SK-MEL-5 (cell line): ENCODE measurements around the gene LAIR1. TPM values are rescaled to one million over a fixed set of nuclear protein-coding genes. Genes with fewer than 3 reads are reported as not detected.

Source experiments
- DNase-seq: peaks from one replicate; pipeline ENCODE4 v3.0.0-alpha.2; 2016; ENCODE audit warnings: low read depth, low spot score
- in situ Hi-C: cut with HindIII; loops from 2 replicates; pipeline ENCODE4 v1.10.0; 2016; ENCODE audit warnings: low sequenced_read_pairs, high pct_unique_total_duplicates, low pct_unique_long_range_greater_than_20kb
- total RNA-seq: library from RNA; depleted of rRNA; stranded (reverse); fragments of >200 nt; shearing (Covaris generic); gene quantifications from 2 replicates; pipeline ENCODE4 v1.2.3, GENCODE V29; 2014

LAIR1 gene
- total RNA-seq, 1 experiment from 2014 or later, result not detected

DNA sequence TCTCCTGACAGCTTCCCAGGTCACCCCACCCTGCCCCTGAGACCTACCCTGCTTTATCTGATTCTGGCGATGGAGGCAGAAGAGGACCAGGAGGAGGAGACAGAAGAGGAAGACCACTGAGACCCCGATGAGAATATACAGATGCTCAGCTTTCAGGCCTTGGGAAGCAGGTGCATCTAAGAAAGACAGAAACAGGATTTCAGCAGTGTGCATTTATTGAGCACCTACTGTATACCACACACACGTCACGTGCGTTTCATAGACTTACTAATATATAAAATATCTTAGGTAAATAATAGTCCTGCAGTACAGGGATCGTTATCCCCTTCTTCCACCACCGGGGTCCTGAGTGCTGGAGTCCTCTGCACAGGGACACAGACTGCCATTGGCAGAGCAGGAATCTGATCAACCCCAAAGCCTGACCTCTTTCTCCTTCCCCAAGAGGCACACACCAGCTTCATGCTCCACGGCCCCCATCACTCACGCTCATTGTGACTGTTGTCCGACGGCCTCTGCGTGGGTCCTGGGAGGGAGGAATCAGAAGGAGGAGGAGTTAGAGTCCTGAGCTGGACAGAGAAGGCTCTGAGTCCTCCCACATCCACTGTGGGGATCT, 8.2 kb downstream of the LAIR1 start:
- in situ Hi-C loops, result no loop called here
- no peak for DNase-seq

DNA sequence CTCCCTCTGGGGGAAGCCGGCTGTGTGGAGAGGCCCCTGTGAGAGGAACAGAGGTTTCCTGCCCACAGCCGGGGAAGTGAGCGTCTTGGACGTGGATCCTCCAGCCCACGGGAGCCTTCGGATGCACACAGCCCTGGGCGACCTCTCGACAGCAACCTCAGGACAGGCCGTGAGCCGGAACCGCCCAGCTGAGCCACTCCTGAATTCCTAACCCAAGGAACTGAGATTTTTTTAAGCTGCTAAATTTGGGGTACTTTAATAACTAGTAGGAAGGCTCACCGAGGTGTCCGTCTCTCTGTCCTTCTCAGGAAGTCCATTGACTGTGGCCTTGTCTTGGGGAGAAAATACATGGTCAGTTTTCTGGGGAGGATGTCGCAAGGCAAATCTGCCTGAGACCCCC, 9.1 kb downstream of the LAIR1 start:
- in situ Hi-C loops, result no loop called here
- DNase-seq, result no peak

DNA sequence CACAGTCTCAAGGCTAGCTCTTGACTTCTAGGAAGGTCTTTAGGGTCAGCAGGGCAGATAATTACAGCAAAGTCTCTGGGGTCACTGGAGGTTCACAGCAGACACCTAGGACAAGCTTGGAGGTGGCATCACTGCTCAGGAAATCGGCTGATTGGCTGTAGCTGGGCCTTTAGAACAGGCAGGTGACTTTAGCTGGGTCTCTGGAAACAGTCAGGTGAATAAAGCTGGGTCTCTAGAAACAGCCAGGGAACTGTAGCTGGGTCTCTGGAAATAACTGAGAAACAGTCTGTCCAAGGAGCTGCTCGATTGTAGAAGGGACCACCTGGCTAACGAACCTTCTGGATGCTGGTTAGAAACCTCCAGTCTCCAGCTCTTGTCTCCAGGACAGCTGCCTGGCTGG, 10.0 kb downstream of the LAIR1 start:
- in situ Hi-C loops, result no loop called here
- no peak for DNase-seq

DNA sequence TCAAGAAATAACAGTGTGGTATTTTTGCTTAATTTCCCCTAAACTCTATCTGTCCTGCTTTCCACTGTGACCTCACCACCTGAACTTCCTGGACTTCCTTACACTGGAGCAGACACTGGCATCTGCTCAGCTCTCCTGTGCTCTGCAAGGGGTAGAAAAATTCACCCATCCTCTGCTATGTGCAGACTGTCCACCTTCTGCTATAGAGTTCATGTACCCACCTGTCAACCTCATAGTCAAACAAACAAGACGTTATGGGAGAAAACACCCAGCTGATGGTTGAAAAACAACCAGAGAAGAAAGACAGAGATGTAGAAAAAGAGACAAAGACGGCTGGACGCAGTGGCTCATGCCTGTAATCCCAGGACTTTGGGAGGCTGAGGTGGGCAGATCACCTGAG, 12.2 kb downstream of the LAIR1 start:
- no peak for DNase-seq
- in situ Hi-C loops, result no loop called here

DNA sequence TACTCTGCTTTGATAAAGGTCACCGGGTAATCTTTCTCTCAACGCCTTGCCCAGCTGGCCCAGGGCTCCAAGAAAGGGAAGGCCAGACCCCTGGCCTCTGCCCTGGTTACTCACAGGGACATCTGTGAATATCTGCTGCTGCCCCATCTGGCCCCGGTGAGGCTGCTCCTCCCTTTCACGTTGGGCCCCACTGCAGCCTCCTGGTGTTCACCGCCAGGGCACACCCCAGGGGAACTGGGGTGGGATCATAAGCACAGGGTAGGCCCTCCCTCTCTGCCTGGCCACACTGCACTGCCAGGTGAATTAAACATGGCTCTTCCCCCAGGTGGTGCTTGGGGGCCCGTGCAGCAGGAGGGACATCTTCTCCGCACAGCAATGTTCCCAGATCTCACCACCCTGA, 12.7 kb downstream of the LAIR1 start:
- in situ Hi-C loops, result no loop called here
- no peak for DNase-seq

DNA sequence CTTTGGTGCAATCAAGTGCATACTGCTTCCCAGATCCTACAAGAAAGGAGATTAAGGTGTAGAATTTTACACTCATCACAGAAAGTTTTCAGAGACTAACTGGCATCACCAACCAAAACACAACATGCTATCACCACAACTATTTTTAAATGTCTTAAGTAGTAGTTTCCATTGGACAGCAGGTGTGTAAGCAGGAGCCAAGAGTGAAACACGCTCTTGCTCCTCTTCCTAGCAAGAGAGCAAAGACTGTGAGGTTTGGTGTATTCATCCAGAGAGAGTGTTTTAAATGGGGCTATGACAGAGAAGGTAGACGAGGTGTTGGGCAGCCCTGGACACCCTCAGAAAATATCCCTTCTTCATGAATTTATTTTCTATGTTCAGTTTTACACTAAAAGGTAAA, 13.3 kb downstream of the LAIR1 start:
- in situ Hi-C loops, result no loop called here
- no peak for DNase-seq

DNA sequence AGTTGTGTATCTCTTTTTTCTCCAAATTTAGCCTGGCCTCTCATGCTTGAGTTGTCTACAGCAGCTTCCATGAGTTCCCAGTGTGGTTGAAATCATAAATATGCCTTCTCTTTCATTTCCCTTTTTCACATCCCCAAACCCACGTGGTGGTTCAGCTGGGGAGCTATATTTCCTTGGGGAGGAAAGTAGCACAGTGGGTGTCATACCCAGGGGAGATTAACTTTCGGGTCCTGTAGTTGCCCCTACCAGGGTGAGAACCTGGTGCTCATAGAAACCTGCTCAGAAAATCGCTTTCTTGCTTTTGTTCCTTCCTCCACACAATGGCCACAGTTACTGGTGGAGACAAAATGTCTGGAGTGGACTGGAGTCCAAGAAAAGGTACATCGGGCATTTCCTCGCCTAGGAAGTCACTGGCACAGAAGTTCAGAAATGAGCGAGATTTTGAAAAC, 18.8 kb downstream of the LAIR1 start:
- in situ Hi-C loops, result no loop called here
- DNase-seq, result no peak

DNA sequence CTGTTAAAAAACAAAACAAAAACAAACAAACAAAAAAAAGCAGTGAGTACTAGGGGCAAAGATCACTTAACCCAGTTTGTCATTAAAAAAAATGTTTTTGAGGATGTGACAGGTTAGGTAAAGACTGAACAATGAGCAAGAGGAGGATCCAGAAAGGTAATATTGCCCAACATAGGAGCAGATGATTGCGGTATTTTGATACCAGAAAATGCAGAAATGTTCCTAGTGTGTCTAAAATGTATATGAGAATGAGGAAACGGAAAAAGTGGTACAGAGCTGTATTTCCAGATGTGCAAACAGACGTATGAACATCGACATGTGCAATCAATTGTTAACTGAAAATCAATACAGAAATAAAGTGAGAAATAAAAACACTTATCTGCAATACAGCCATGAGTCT, 20.9 kb downstream of the LAIR1 start:
- in situ Hi-C loops, result no loop called here
- DNase-seq, result no peak

DNA sequence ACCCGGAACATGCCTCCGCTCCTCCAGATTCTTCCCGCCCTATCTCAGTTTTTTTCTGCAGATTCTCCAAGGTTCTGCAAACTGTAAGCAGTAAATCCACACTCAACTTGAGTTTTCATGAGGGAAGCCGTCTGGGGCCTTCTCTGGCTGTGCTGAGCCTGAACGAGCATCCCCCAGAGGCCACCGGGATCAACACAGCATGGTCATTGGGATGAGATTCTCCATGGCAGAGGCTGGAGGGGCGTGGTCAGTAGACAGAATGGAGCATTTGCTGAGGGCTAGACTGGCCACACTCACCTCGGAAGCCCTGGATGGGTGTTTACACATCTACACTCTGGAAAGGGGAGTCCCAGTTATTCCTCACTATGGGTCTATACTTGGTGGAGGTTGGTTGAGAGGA, 23.4 kb downstream of the LAIR1 start:
- in situ Hi-C loops, result no loop called here
- DNase-seq, result no peak

DNA sequence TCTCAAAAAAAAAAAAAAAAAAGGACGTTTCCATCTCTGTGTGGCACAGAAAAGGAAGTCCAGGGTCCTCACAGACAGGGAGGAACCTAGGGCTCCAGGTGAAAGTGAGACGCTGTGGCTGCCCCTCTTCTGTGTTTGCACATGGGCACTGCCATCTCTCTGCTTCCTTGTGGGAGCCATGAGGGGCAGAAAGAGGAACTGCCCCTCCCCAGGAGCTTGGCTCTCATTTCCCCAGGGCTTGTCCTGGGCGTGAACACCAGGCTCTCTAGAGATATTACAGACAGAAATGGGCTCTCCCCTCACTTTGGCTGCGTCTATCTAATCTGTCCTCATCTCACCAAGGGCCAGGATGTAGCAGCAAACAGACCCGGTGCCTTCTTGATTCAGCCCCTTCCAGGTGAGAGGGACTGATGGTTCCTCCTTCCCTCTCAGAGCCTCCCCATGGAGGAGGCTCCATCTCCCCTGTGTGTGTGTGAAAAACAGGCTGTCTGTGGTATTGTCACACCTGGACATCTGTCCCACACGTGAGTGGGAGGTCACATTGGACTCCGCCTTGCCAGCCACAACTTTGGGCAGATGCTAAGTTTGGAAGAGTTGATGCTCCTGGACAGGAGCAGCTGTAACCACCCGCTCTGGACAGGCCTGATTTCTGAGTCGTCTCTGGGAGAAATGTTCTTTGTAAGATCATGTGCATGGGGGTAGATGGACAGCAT, 24.9 kb downstream of the LAIR1 start:
- no peak for DNase-seq
- in situ Hi-C loops, result no loop called here

DNA sequence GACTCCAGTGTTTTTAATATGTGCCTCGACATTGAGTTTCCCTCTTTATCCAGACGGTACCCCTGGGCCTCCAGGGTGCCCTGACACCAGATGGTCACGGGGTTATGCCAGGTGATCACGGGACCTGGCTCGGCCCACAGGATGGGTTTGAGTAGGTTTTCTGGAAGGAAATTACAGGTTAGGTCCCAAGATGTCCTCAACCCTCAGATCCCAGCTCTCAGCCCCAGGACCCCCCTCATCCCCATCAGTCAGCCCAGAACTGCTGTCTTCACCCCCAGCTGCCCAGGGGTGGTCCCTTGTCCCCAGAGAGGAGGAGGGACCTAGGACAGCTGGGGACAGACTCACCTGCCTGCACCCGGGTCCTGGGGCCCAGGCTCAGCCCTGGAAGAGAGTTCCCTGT, 26.2 kb downstream of the LAIR1 start:
- DNase-seq, result no peak

DNA sequence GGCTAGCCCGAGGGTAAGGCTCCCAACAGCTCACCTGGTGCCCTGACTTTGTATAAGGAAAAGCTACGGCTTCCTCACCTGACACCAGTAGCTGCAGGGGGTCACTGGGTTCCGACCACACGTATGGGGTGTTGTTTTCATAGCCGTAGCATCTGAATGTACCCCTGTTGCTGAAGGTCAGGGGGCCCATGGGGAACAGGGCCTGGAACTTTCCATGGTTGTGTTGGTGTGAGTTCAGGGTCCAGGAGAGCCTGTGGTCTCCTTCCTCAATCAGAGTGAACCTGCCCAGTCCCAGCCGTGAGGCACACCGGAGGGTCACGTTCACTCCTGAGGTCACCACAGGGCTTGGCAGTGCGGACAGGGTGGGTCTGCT, 26.9 kb downstream of the LAIR1 start:
- in situ Hi-C loops, result no loop called here
- DNase-seq, result no peak

More for the DNA sequence above, 26.2 kb downstream of the LAIR1 start:
- in situ Hi-C loops, result no loop called here

DNA sequence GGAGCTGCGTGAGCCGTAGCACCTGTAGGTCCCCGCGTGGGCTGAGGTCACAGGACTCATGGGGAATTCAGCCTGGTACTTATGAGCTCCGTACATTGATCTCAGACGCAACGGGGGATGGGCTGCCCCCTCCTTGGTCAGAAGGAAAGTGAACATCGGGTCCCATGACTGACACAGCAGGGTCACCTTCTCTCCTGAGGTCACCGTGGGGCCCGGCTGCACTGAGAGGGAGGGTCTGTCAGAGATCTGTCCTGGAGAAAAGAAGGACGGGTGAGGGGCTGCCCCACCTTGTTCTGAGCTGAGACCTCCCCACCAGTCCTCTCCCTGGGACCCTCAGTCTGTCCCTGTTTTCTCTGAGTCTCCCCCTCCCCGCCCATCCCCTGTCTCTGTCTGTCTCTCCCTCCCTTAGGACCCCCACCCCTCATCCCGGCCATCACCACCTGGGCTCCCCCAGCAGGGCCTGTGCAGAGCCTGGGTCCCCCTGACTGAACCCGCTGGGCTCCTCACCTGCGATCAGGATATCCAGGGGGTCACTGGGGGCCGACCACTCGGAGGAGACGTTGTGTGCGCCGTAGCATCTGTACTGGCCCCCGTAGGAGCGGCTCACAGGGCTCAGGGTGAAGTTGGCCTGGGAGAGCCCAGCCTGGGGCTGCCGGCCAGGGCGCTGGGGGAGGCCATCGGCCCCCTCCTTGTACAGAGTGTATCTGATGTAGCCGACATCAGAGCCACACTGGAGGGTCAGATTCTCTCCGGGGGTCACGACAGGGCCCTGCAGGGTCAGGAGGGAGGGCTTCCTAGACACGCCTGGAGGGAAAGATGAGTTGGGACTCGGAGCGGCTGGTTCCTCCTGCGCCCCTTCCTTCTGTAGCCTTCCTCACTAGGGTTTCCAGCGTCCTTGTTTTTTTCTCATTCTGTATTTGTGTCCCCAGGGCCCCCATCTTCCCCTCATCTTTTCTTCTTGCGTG, 27.6 kb downstream of the LAIR1 start:
- in situ Hi-C loops, result no loop called here
- DNase-seq, result no peak

DNA sequence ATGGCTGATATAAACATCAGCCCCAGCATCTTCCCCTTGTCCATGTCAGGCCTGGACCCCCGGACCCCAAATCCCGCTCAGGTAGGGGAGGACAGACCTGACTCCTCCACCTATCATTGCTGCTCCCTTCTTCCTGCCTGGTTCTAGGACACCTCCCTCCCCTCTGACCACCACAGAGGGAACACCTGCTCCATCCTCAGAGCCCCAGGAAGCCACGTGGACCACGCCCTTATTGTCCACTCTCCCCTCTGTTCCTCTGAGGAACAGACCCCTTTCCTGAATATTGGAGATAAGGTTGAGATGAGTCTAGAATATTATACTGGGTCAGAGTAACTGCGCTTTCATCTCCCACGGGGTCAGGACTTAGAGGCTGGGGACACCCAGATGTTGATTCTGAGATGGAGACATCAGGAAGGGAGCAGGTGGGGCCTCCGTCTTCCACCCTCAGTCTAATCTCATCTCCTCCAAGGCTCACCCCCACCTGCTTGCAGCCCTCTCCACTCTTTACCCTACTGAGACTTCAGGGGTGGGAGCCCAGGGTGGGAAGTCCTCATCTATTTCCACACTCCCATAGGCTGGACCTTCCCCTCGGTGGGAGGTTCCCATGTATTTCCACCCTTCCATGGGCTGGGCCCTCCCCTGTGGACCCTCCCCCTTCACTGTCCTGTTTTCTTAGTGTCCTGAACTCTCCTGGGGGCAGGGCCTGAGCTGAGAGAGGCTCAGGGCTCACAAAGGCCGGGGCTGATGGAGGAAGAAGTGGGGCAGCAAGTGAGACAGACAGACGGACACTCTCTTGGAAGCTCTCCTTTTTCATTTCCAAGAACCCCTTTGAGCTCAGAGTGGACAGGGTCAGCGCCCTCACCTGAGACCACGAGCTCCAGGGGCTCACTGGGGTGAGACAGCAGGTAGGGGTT, 28.5 kb downstream of the LAIR1 start:
- DNase-seq, result no peak
- in situ Hi-C loops, result no loop called here

DNA sequence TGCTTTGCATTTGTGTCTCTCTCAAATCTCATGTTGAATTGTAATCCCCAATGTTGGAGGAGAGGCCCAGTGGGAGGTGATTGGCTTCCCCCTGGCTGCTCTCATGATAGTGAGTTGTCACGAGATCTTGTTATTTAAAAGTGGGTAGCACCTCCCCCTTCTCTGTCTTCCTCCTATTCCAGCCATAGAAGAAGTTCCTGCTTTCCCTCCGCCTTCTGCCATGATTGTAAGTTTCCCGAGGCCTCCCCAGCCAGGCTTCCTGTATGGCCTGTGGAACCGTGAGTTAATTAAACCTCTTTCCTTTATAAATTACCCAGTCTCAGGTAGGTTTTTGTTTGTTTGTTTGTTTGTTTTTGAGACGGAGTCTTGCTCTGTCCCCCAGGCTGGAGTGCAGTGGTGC, 29.6 kb downstream of the LAIR1 start:
- DNase-seq, result peak; percentile 44
- in situ Hi-C loops, result no loop called here

DNA sequence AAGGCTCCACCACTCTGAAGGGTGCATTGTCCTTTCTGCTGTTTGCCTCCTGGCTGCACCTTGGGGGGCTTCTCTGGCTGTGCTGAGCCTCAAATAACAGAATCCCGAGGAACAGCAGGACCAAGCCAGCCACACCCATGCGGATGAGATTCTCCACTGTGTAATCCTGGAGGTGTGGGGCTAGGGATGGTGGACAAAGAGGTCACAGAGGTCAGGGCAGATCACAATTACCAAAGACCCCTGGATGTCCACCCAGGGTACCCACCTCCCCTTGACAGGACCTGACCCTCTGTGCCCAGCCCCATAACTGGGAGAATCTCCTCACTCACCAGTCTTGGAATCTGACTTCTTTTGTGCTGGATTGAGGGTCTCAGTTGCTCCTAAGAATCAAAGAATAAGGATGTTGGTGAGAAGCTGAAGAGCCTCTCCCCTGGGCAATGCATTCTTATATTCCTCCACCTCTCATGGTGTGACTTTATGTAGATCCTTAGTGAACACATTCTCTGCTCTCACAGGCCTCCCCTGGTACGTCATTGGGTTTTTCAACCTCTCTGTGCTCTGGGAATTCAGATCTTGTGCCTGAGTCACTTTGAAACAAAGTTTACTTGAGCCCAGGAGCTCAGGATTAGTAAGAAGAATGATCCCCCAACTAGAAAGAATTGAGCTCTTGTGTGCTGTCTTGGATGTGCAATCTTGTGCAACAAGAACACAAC, 31.0 kb downstream of the LAIR1 start:
- in situ Hi-C loops, result no loop called here
- peak; percentile 24 for DNase-seq

DNA sequence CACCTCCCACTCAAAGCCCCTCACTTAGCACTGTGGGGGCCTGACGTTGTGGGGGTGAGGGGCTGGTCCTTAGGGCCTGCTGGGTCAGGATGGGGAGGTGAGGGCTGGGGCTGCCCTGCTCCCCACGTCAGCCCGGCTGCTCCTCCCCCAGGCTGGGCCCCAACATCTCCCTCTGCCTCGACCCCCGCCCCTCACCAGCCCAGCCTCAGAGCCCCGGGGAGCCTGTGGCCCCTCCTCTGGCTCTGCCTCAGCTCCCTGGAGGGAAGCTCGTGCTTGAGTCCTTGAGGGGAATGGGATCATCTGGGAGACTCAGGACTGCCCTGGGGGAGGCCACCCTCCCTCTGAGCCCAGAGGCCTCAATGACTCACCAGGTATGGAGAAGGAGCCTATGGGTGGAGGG, 32.6 kb downstream of the LAIR1 start:
- in situ Hi-C loops, result no loop called here
- DNase-seq, result no peak
